Germinal center (tissue), 1 donor: Measurements from ENCODE around the gene CHMP1B.
"Not testable (repeated sequence)": the region's sequence is repeated elsewhere in the genome, so short reads cannot be mapped to it uniquely, and the experiment has no call there.

Experiments used
- DNase-seq: peaks from one replicate; pipeline ENCODE4 v3.0.0; 2012; ENCODE audit warnings: mixed read lengths, low spot score

The CHMP1B gene

GRCh38 chr18:11840493-11840892 is 10.7 kb upstream of the CHMP1B start:
- DNase-seq = no peak

- no peak for DNase-seq
Observed at GRCh38 chr18:11842562-11842961, 8.7 kb upstream of the CHMP1B start.

DNA sequence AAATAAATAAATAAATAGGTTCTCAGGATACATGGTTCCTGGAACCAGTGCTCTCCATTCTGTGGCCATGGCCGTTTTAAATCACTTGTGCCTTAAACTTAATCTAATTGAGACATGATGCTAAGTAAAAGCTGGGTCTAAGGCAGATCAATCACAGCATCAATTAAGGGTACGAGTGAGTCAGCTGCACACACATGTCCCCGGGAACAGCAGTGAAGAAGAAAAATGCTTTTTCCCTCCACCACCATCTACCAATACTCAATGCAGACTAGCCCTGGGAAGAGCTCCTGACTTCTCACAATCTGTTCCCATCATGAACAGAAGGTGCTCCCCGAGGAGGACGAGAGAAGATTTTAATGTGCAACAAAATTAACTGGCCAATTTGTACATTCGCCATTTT is 6.8 kb upstream of the CHMP1B start:
- no peak for DNase-seq

DNA sequence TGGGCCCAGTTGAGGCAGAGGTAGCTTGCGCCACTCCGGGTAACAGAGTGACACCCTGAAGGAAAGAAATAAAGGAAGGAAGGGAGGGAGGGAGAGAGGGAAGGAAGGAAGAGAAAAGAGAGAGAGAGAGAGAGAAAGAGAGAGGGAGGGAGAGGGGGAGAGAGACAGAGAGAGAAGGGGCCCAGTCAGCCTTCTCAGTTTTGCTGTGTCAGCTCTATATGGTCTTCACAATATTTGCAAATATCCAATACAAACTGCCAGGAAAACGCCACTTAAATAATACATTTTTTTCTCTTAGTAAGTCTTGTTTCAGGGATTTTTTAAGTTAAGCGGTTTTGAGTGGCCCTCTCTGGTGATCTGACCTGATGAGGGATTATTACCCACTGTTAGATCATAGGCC is 5.6 kb upstream of the CHMP1B start:
- DNase-seq = no peak

DNA sequence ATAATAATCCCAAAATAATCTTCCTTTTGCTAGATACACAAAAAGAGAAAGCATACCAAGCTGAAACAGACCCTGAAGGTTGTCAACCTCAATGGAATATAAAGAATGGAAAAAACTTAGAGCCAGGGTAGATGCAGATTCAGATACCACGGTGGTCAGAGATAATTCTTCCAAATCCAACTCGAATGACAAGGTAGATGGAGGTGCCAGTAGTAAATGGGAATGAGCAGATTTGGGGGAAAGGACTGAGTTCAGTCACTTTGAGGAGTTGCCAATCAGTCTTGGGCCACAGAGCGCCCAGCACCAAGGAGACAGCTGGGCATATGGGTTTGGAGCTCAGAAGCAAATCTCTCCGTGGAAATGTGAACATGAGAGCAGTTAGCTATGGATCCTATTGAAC is 3.4 kb upstream of the CHMP1B start:
- DNase-seq = no peak

DNA sequence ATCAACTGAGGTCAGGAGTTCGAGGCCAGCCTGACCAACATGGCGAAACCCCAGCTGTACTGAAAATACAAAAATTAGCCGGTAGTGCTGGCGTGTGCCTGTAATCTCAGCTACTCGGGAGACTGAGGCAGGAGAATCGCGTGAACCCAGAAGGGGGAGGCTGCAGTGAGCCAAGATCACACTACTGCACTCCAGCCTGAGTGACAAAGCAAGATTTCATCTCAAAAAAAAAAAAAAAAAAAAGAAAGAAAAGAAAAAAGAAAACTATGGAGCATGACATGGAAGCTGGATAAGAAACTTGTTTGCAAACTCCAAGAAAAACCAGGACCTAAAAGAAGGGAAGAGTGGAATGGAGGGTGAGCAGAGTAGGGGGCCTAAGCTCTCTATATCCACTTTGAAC is 1.9 kb upstream of the CHMP1B start:
- DNase-seq = no peak

DNA sequence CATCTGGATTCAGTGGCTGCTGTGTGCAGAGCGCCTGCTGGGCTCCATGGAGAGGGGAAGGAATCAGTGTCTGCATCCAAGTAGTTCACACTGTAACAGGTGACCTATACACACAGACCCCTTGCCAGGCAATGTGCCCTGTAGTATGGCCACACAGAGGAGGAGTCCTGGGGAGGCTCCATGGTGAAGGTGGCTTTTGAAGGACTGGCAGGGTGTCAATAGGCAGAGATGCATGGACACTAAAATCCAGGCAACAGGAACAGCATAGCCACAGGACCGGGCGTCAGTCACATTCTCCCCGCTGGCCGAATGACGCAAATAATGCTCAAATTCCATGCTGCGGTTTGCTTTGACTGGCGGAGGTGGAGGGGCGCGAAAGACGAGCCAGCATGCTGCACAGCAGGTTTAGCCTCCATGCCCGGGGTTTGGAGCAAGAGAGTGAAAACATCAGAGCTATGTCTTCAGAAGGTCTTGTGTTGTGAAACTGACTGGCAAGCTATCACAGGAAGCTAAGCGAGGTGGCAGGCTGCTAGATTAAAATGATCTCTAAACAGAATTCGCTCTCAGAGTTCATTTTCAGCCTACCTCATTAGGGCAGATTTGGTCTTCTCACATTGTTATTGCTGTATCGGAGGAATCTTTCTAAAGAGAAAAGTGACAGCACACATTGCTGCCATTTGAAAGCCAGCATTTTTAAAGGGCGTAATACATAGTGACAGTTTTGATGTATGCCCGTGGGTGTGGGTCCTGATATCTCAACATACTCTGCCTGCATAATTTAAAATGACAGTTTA is 1.2 kb upstream of the CHMP1B start:
- peak; percentile 24 for DNase-seq

GRCh38 chr18:11850821-11851145 is 430 bp upstream of the CHMP1B start:
- DNase-seq = peak; percentile 38

- DNase-seq = peak; percentile 23
Observed at GRCh38 chr18:11851806-11852337, 659 bp downstream of the CHMP1B start.

- DNase-seq = not testable (repeated sequence)
Observed at GRCh38 chr18:11854554-11854953, 3.3 kb downstream of the CHMP1B start.

DNA sequence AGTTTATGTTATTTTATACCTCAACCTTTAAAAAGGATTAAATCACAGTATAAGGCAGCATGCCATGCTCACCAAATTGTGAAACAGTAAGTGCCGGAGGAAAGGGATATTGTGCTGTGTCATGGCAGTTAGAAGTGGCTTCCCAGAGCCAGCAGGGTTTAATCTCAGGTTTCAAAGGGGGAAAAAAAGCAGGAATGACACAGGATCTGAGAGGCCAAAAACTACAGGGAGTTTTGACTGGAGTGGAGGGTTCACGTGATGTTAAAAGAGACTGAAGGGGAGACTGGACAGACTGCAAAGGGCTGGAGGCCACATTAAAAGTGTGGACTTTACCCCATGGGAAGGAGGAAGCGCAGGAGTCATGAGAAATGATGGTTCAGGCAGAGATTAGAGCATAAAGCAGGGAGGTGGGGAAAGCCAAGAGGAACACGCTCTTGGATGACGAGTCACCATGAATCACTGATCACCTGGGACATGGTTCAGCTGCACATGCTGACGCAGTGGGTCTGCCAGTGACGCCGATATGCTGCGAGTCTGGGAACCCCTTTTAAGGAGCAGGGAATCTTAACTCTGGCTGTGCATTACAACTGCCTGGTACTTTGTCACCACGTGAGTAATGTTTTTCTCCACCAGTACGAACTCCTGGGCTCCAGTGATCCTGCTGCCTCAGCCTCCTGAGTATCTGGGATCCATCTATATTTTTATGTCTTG is 6.1 kb downstream of the CHMP1B start:
- DNase-seq = no peak

GRCh38 chr18:11859282-11859830 is 8.1 kb downstream of the CHMP1B start:
- no peak for DNase-seq

DNA sequence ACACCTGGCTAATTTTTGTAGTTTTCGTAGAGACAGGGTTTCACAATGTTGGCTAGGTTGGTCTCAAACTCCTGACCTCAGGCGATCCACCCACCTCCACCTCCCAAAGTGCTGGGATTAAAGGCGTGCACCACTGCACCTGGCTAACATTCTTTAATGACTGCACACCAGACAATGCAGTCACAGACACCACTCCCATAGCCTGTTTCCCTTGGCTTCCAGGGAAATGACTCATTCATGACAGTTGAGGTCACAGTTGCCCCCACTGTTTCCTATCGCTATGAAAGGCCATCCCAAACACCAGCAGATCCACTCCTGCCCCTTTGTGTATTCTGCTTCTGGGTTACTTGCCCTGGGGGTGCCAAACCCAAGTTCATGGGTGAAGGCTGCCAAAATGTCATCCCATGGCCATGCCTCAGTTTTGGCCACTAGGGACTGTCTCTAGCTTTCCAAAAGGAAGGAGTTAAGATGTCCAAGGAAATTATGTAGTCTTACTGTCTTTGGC is 8.7 kb downstream of the CHMP1B start:
- no peak for DNase-seq

GRCh38 chr18:11860594-11861450 is 9.6 kb downstream of the CHMP1B start:
- DNase-seq = no peak

DNA sequence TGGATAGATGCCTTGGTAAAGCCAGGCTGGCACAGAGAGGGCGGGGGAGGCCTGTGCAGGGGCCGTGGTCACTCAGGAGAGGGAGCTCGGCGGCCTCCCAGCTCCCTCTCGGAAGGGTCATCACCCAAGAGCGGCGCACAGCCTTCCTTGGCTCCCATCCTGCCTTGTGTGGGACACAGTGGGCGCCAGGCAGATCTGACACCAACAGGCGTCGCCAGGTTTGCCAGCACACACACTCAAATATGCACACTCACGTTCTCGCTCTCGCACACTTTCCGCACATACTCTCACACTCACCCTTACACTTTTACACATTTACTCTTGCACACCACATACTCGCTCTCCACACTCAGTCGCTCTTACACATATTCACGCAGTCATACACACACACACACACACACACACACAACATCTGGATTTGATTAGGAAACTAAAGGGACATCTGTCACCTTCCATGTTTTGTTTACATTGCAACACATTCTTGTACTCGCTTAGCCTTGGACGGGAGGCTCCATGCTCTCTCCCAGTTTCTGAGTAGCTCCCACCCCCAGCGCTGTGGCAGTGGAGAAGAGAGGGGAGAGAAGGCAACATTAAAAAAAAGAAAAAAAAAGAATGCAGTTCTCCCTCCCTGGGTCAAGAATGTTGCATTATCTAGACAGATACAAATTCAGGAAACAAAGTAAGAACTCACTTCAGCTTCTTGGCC is 10.5 kb downstream of the CHMP1B start:
- DNase-seq = no peak

- DNase-seq = no peak
Observed at GRCh38 chr18:11862468-11863137, 11.4 kb downstream of the CHMP1B start.

DNA sequence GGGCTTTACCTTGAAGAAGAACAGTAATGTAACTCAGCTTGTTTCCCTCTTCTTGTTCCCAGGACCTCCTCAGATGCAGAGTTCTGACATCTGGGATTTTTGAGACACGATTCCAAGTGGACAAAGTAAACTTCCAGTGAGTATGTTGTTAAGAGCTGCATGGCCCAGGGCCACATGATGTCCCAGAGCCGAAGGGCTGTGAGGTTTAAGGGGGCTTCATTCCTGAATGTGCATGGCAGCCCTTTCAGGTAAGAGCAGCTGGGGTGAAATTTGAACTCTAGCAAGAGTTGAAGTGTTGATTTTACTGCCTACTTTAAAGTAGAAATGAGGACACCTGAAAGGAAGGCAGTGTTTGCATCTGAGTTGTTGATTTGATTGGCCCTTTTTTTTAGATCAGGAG is 13.3 kb downstream of the CHMP1B start:
- no peak for DNase-seq

GRCh38 chr18:11865071-11865470 is 13.9 kb downstream of the CHMP1B start:
- DNase-seq = no peak

DNA sequence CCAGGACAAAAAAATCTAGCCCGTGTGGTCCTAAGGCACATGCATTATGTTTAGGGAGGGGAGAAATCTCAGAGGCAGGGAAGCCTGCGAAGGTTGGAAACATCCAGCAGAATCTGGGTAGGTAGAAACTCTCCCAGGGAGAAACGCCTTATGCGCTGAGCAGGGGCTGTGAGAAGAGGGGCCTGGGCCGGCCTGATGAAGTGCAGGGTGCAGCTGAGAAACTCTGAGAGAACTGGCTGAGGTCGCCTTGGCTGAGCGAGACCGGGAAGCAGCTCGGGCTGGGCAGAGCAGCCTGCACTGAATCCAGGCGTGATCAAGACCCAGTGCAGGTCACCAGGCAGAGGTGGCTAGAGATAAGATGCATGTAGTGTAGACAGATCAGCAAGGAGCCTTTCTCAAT is 15.1 kb downstream of the CHMP1B start:
- no peak for DNase-seq

DNA sequence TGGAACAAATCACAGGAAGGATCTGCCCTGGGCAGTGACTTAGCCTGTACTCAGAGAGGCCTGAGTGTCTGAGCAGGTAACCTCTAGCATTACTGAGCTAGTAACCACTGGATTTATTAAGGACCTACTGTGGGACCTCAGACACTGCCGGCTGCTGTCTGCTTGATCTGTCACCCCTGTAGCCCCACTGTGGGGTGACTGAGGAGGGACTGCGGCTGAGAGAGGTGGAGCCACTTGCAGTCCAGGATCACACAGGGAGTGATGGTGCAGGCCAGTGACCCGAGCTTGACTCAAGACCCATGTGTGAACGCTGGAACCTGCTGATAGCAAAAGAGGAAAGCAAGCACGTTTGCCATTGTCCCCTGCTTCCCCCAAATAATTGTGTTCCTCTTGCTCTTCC is 15.6 kb downstream of the CHMP1B start:
- no peak for DNase-seq

DNA sequence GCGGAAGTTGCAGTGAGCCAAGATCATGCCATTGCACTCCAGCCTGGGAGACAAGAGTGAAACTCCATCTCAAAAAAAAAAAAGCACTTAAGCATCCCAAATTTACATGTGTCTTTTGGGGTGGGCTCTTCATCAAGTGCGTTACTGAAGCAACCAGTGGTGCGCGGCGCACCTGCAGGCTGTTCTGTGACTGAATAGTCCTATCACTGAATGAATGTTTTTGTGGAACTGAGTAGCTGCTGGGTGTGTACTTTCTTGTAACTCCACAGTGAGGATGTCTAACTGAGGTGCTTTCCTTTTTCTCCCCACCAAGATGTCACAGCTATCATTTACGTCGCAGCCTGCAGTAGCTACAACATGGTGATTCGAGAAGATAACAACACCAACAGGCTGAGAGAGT is 17.0 kb downstream of the CHMP1B start:
- DNase-seq = peak; percentile 35
